ENCODE data around the gene FGL2.

The FGL2 gene

GRCh38 chr7:77188731-77189437, 10.7 kb downstream of the FGL2 start:
- Histone ChIP-seq H3K4me2 (ENCODE audit: low read length) (no peak overlapping the region), H3K4me1 (no peaks in the 10 kb centered on the region), H3K27ac (no peak overlapping the region), H3K36me3 (ENCODE audit: control insufficient read depth, insufficient read depth, low read length) (no peaks in the 10 kb centered on the region), H3K9me3 (ENCODE audit: control insufficient read depth, low read length) (no peaks in the 10 kb centered on the region), H3K79me2 (no peaks in the 10 kb centered on the region), H3K9ac (no peak overlapping the region), H2AFZ (no peak overlapping the region), H3K27me3 (ENCODE audit: control insufficient read depth, insufficient read depth, low read length) (no peaks in the 10 kb centered on the region), H3K4me3 (ENCODE audit: low read depth, low read length) (no peak overlapping the region)
- no peak for TF ChIP-seq CTCF (IDR thresholded peaks at IDR 0.05)

- Histone ChIP-seq H3K9me3 (ENCODE audit: control insufficient read depth, low read length) (no peaks in the 10 kb centered on the region), H3K4me1 (no peaks in the 10 kb centered on the region), H3K27me3 (ENCODE audit: control insufficient read depth, insufficient read depth, low read length) (no peaks in the 10 kb centered on the region), H3K27ac (no peak overlapping the region), H2AFZ (no peak overlapping the region), H3K36me3 (ENCODE audit: control insufficient read depth, insufficient read depth, low read length) (no peaks in the 10 kb centered on the region), H3K4me2 (ENCODE audit: low read length) (no peak overlapping the region), H3K79me2 (no peaks in the 10 kb centered on the region), H3K9ac (no peak overlapping the region), H3K4me3 (ENCODE audit: low read depth, low read length) (no peak overlapping the region)
- TF ChIP-seq CTCF (IDR thresholded peaks at IDR 0.05): no peak
These were observed 13.8 kb downstream of the FGL2 start for GRCh38 chr7:77185866-77186265.

- Histone ChIP-seq H2AFZ (no peak overlapping the region), H3K9ac (no peak overlapping the region), H3K27ac (no peak overlapping the region), H3K79me2 (no peaks in the 10 kb centered on the region), H3K27me3 (ENCODE audit: control insufficient read depth, insufficient read depth, low read length) (no peaks in the 10 kb centered on the region), H3K9me3 (ENCODE audit: control insufficient read depth, low read length) (no peaks in the 10 kb centered on the region), H3K4me2 (ENCODE audit: low read length) (no peak overlapping the region), H3K4me3 (ENCODE audit: low read depth, low read length) (no peak overlapping the region), H3K36me3 (ENCODE audit: control insufficient read depth, insufficient read depth, low read length) (no peaks in the 10 kb centered on the region), H3K4me1 (no peaks in the 10 kb centered on the region)
- no peak for TF ChIP-seq CTCF (IDR thresholded peaks at IDR 0.05)
These were observed 14.6 kb downstream of the FGL2 start for GRCh38 chr7:77184990-77185389.

GRCh38 chr7:77184463-77184862, 15.2 kb downstream of the FGL2 start:
- H3K79me2 ChIP-seq: no peaks in the 10 kb centered on the region
- TF ChIP-seq CTCF (IDR thresholded peaks at IDR 0.05): no peak
- H3K4me1 ChIP-seq: no peaks in the 10 kb centered on the region
- H3K27me3 ChIP-seq (ENCODE audit: control insufficient read depth, insufficient read depth, low read length): no peaks in the 10 kb centered on the region
- no peak overlapping the region for H3K27ac ChIP-seq
- no peak overlapping the region for H3K4me2 ChIP-seq (ENCODE audit: low read length)
- H3K9ac ChIP-seq: no peak overlapping the region
- no peak overlapping the region for H2AFZ ChIP-seq
- no peak overlapping the region for H3K4me3 ChIP-seq (ENCODE audit: low read depth, low read length)
- no peaks in the 10 kb centered on the region for H3K36me3 ChIP-seq (ENCODE audit: control insufficient read depth, insufficient read depth, low read length)
- H3K9me3 ChIP-seq (ENCODE audit: control insufficient read depth, low read length): no peaks in the 10 kb centered on the region

- Histone ChIP-seq H3K9me3 (ENCODE audit: control insufficient read depth, low read length) (no peaks in the 10 kb centered on the region), H3K4me1 (no peaks in the 10 kb centered on the region), H3K4me2 (ENCODE audit: low read length) (no peak overlapping the region), H3K27me3 (ENCODE audit: control insufficient read depth, insufficient read depth, low read length) (no peaks in the 10 kb centered on the region), H2AFZ (no peak overlapping the region), H3K36me3 (ENCODE audit: control insufficient read depth, insufficient read depth, low read length) (no peaks in the 10 kb centered on the region), H3K27ac (no peak overlapping the region), H3K79me2 (no peaks in the 10 kb centered on the region), H3K9ac (no peak overlapping the region), H3K4me3 (ENCODE audit: low read depth, low read length) (no peak overlapping the region)
- no peak for TF ChIP-seq CTCF (IDR thresholded peaks at IDR 0.05)
These were observed 17.4 kb downstream of the FGL2 start for GRCh38 chr7:77182261-77182660.

Measured in parathyroid adenoma (tissue), 2 donors.